ENCODE data around the gene IFNE. TPM values are rescaled to one million over a fixed set of nuclear protein-coding genes. Genes with fewer than 3 reads are reported as not detected.

The IFNE gene
- polyA plus RNA-seq, 1 experiment: 0.67 TPM

DNA sequence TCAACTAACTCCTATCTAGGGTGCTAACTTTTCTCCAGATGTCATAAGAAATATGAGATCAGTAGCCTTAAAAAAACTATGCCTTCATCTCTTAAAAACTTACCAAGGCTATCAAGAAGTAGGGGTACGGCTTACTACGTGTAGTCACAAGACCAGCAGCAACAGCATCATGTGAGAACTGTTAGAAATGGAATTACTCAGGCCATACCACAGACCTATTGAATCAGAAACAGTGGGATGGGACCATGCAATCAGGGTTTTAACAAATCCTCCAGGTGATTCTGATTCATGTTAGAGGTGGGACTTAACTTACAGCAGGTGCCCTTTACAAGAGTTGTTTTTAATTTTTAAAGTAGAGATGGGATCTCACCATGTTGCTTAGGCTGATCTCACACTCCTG, 4.6 kb downstream of the IFNE start:
- CTCF ChIA-PET: interaction anchor here (0.7 to 2.8 kb wide), 3 partner anchors 10 to 311 kb away, joined by 3 to 13 read pairs (median 6); no protein-coding TSS in a partner anchor
- H3K27me3 ChIP-seq (ENCODE audit: control insufficient read depth, insufficient read depth, low read length): no peaks in the 10 kb centered on the region
- no peak for DNase-seq (ENCODE audit: low read depth, low spot score)
- POLR2A ChIA-PET: no interaction called here
- TF ChIP-seq, protein P1, sequence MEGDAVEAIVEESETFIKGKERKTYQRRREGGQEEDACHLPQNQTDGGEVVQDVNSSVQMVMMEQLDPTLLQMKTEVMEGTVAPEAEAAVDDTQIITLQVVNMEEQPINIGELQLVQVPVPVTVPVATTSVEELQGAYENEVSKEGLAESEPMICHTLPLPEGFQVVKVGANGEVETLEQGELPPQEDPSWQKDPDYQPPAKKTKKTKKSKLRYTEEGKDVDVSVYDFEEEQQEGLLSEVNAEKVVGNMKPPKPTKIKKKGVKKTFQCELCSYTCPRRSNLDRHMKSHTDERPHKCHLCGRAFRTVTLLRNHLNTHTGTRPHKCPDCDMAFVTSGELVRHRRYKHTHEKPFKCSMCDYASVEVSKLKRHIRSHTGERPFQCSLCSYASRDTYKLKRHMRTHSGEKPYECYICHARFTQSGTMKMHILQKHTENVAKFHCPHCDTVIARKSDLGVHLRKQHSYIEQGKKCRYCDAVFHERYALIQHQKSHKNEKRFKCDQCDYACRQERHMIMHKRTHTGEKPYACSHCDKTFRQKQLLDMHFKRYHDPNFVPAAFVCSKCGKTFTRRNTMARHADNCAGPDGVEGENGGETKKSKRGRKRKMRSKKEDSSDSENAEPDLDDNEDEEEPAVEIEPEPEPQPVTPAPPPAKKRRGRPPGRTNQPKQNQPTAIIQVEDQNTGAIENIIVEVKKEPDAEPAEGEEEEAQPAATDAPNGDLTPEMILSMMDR (IDR thresholded peaks at IDR 0.05; ENCODE audit: low read depth, low read length): no peak
- no peaks in the 10 kb centered on the region for H3K9me3 ChIP-seq (ENCODE audit: control insufficient read depth, insufficient read depth, low read length)
- no peak overlapping the region for H3K4me3 ChIP-seq (ENCODE audit: low read depth, low read length)
- no peak overlapping the region for H3K27ac ChIP-seq (ENCODE audit: low read depth, low read length)

DNA sequence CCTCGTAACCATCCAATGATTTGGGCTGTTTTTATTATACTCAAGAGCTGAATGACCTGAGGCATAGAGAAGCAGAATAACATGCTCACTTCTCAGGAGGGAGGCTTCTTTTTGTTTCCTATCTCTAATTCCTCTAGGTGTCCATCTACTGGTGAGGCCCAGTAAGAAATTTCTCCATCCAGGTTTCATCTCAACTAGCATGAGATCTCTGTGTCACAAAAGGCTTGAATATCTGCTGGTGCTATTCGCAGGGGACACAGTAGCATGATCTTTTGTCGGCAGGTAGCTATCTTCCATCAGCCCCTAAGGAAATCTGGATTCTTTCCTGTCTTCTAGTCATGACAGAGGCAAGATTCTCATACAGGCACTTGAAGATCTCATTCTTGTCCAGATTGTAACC, 8.9 kb downstream of the IFNE start:
- Histone ChIP-seq H3K27ac (ENCODE audit: low read depth, low read length) (no peak overlapping the region), H3K27me3 (ENCODE audit: control insufficient read depth, insufficient read depth, low read length) (no peaks in the 10 kb centered on the region), H3K9me3 (ENCODE audit: control insufficient read depth, insufficient read depth, low read length) (no peaks in the 10 kb centered on the region), H3K4me3 (ENCODE audit: low read depth, low read length) (no peak overlapping the region)
- ChIA-PET POLR2A (no interaction called here), CTCF (interaction anchor here (0.8 to 1.6 kb wide), 4 partner anchors 13 to 327 kb away, joined by 3 to 6 read pairs (median 3); no protein-coding TSS in a partner anchor)
- TF ChIP-seq, protein P1 (IDR thresholded peaks at IDR 0.05; ENCODE audit: low read depth, low read length): 0 out of 2 replicates have a peak, but pooled peaks have one; percentile 16
- DNase-seq (ENCODE audit: low read depth, low spot score): no peak

DNA sequence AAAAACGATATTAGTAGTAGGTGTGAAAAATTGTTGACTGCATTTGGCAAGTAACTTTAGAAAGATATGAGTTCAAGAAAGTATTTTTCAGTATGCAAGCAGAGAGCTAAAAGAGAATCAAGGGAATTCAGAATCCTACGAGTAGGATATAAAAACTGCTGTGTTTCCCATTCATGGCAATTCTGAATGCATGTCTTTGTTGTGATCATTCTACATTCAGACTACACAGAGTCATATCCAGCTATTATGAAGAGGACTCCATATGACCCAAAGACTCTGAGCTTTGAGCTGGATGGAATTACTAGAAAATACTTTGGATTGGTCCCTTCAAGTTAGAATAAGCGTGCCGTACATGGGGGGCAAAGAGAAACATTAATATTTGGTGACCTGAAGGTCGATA, 12.0 kb downstream of the IFNE start:
- no peak for DNase-seq (ENCODE audit: low read depth, low spot score)
- ChIA-PET CTCF (interaction anchor here (0.6 to 8.4 kb wide), 5 partner anchors 14 to 318 kb away, joined by 3 to 107 read pairs (median 3); no protein-coding TSS in a partner anchor), POLR2A (no interaction called here)
- Histone ChIP-seq H3K27me3 (ENCODE audit: control insufficient read depth, insufficient read depth, low read length) (no peaks in the 10 kb centered on the region), H3K9me3 (ENCODE audit: control insufficient read depth, insufficient read depth, low read length) (peaks cover 1% of the 10 kb centered on the region; the same call in 1 of the 2 replicates), H3K4me3 (ENCODE audit: low read depth, low read length) (no peak overlapping the region), H3K27ac (ENCODE audit: low read depth, low read length) (no peak overlapping the region)
- TF ChIP-seq, protein P1 (IDR thresholded peaks at IDR 0.05; ENCODE audit: low read depth, low read length): no peak

DNA sequence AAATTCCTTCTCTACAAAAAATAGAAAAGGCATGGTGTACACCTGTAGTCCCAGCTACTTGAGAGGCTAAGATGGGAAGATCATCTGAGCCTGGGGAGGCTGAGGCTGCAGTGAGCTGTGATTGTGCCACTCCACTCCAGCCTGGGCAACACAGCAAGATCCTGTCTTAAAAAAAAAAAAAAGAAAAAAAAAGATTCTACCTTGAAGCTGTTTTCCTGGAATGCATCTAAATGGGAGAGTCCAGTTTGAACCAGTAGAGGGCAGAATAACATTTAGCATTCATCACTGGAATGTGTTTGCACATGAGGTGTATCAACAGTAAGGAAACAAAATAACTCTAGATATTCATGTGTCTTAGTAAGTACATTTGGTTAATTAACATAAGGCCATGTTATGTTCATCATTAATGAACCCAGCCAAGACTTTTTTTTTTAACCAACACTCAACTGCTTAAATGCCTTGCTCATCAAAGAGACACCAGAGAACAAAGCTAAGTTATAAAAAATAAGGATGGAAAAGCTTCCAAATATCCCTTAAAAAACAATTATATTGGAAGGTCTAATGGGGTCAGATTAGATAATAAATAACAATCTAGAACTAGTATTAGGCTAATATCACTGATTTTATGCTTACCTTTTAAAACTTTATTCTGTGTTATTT, 16.1 kb downstream of the IFNE start:
- TF ChIP-seq, protein P1 (IDR thresholded peaks at IDR 0.05; ENCODE audit: low read depth, low read length): peak; percentile 75
- Histone ChIP-seq H3K27me3 (ENCODE audit: control insufficient read depth, insufficient read depth, low read length) (no peaks in the 10 kb centered on the region), H3K9me3 (ENCODE audit: control insufficient read depth, insufficient read depth, low read length) (peaks cover 3% of the 10 kb centered on the region; the same call in 1 of the 2 replicates), H3K4me3 (ENCODE audit: low read depth, low read length) (no peak overlapping the region), H3K27ac (ENCODE audit: low read depth, low read length) (no peak overlapping the region)
- CTCF ChIA-PET: interaction anchor here (0.6 to 8.4 kb wide), 66 partner anchors 9 to 834 kb away, joined by 3 to 107 read pairs (median 4); partner anchors contain the start of genes IFNA1, IFNE and MTAP
- POLR2A ChIA-PET: no interaction called here
- peak; percentile 27 for DNase-seq (ENCODE audit: low read depth, low spot score)

DNA sequence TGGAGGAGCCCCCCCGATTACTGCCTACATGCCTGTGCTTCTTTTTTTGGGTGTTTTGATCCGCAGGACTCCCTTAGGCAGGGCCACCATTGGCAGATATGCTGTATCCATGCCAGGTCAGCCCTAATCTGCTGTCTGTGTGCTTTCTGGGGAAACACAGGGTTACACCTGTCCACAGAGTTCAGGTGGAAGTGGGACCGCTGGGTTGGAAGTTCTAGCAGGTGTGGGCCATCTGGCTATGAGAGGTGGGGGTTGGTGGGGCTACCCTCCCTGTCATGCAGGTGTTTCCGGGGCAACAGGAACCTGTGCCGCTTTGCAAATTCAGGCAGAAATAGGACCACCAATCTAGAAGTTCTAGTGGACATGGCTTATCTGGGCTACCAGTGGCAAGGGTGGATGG, 17.0 kb downstream of the IFNE start:
- ChIA-PET POLR2A (no interaction called here), CTCF (interaction anchor here (0.6 to 8.4 kb wide), 35 partner anchors 9 to 543 kb away, joined by 3 to 107 read pairs (median 6); partner anchors contain the start of genes IFNA1, IFNE and MTAP)
- Histone ChIP-seq H3K27me3 (ENCODE audit: control insufficient read depth, insufficient read depth, low read length) (no peaks in the 10 kb centered on the region), H3K27ac (ENCODE audit: low read depth, low read length) (no peak overlapping the region), H3K4me3 (ENCODE audit: low read depth, low read length) (no peak overlapping the region), H3K9me3 (ENCODE audit: control insufficient read depth, insufficient read depth, low read length) (peaks cover 3% of the 10 kb centered on the region; the same call in 1 of the 2 replicates)
- no peak for DNase-seq (ENCODE audit: low read depth, low spot score)
- TF ChIP-seq, protein P1 (IDR thresholded peaks at IDR 0.05; ENCODE audit: low read depth, low read length): no peak

Measured in AG04450 (cell line).